Measurements from ENCODE around the gene APPL1. TPM values are rescaled to one million over a fixed set of nuclear protein-coding genes. Genes with fewer than 3 reads are reported as not detected.

The APPL1 gene
- total RNA-seq, 1 experiment from 2014 or later, result 66.2 TPM

GRCh38 chr3:57256844-57257243 is 29.3 kb downstream of the APPL1 start:
- Histone ChIP-seq H3K4me1 (ENCODE audit: low read length) (no peaks in the 10 kb centered on the region), H3K27me3 (ENCODE audit: low read length) (no peaks in the 10 kb centered on the region), H3K9me3 (ENCODE audit: low read length) (no peaks in the 10 kb centered on the region), H3K4me3 (ENCODE audit: low read length) (no peak overlapping the region), H3K9me2 (replicated peaks; ENCODE audit: insufficient read depth, low read length) (no peaks in the 10 kb centered on the region), H4K20me1 (ENCODE audit: insufficient read depth, low read depth, low read length) (no peaks in the 10 kb centered on the region), H3K4me2 (ENCODE audit: low read depth, low read length, poor library complexity, severe bottlenecking) (no peak overlapping the region), H3K79me2 (ENCODE audit: low read length) (no peaks in the 10 kb centered on the region), H2AFZ (ENCODE audit: low read length) (no peak overlapping the region), H3K36me3 (ENCODE audit: insufficient read depth, low read length) (peaks cover 49% of the 10 kb centered on the region), H3K9ac (ENCODE audit: low read length) (no peak overlapping the region), H3K27ac (ENCODE audit: low read length) (no peak overlapping the region)
- DNase-seq, result no peak

GRCh38 chr3:57257678-57258077 is 30.1 kb downstream of the APPL1 start:
- Histone ChIP-seq H3K4me3 (ENCODE audit: low read length) (no peak overlapping the region), H2AFZ (ENCODE audit: low read length) (no peak overlapping the region), H3K27me3 (ENCODE audit: low read length) (no peaks in the 10 kb centered on the region), H3K9me3 (ENCODE audit: low read length) (no peaks in the 10 kb centered on the region), H3K9me2 (replicated peaks; ENCODE audit: insufficient read depth, low read length) (no peaks in the 10 kb centered on the region), H3K4me2 (ENCODE audit: low read depth, low read length, poor library complexity, severe bottlenecking) (no peak overlapping the region), H3K27ac (ENCODE audit: low read length) (no peak overlapping the region), H3K36me3 (ENCODE audit: insufficient read depth, low read length) (peaks cover 49% of the 10 kb centered on the region), H4K20me1 (ENCODE audit: insufficient read depth, low read depth, low read length) (no peaks in the 10 kb centered on the region), H3K9ac (ENCODE audit: low read length) (no peak overlapping the region), H3K79me2 (ENCODE audit: low read length) (no peaks in the 10 kb centered on the region), H3K4me1 (ENCODE audit: low read length) (no peaks in the 10 kb centered on the region)
- DNase-seq, result no peak

GRCh38 chr3:57261119-57261518 is 33.6 kb downstream of the APPL1 start:
- no peak overlapping the region for H3K4me3 ChIP-seq (ENCODE audit: low read length)
- no peaks in the 10 kb centered on the region for H3K9me2 ChIP-seq (replicated peaks; ENCODE audit: insufficient read depth, low read length)
- no peak overlapping the region for H3K27ac ChIP-seq (ENCODE audit: low read length)
- H3K27me3 ChIP-seq (ENCODE audit: low read length), result no peaks in the 10 kb centered on the region
- no peak for DNase-seq
- H2AFZ ChIP-seq (ENCODE audit: low read length), result no peak overlapping the region
- H3K4me2 ChIP-seq (ENCODE audit: low read depth, low read length, poor library complexity, severe bottlenecking), result no peak overlapping the region
- no peaks in the 10 kb centered on the region for H4K20me1 ChIP-seq (ENCODE audit: insufficient read depth, low read depth, low read length)
- no peaks in the 10 kb centered on the region for H3K9me3 ChIP-seq (ENCODE audit: low read length)
- H3K9ac ChIP-seq (ENCODE audit: low read length), result no peak overlapping the region
- H3K4me1 ChIP-seq (ENCODE audit: low read length), result no peaks in the 10 kb centered on the region
- H3K36me3 ChIP-seq (ENCODE audit: insufficient read depth, low read length), result peaks cover 66% of the 10 kb centered on the region
- peaks cover 3% of the 10 kb centered on the region; the same call in 1 of the 2 replicates for H3K79me2 ChIP-seq (ENCODE audit: low read length)

GRCh38 chr3:57261929-57262328 is 34.4 kb downstream of the APPL1 start:
- Histone ChIP-seq H3K27me3 (ENCODE audit: low read length) (no peaks in the 10 kb centered on the region), H3K9me3 (ENCODE audit: low read length) (no peaks in the 10 kb centered on the region), H3K9ac (ENCODE audit: low read length) (no peak overlapping the region), H3K4me1 (ENCODE audit: low read length) (no peaks in the 10 kb centered on the region), H3K27ac (ENCODE audit: low read length) (no peak overlapping the region), H3K79me2 (ENCODE audit: low read length) (peaks cover 3% of the 10 kb centered on the region; the same call in 1 of the 2 replicates), H3K36me3 (ENCODE audit: insufficient read depth, low read length) (peaks cover 62% of the 10 kb centered on the region), H3K9me2 (replicated peaks; ENCODE audit: insufficient read depth, low read length) (no peaks in the 10 kb centered on the region), H3K4me2 (ENCODE audit: low read depth, low read length, poor library complexity, severe bottlenecking) (no peak overlapping the region), H4K20me1 (ENCODE audit: insufficient read depth, low read depth, low read length) (no peaks in the 10 kb centered on the region), H2AFZ (ENCODE audit: low read length) (no peak overlapping the region), H3K4me3 (ENCODE audit: low read length) (no peak overlapping the region)
- no peak for DNase-seq

- no peak overlapping the region for H3K9ac ChIP-seq (ENCODE audit: low read length)
- no peaks in the 10 kb centered on the region for H3K27me3 ChIP-seq (ENCODE audit: low read length)
- no peaks in the 10 kb centered on the region for H3K9me2 ChIP-seq (replicated peaks; ENCODE audit: insufficient read depth, low read length)
- no peaks in the 10 kb centered on the region for H3K9me3 ChIP-seq (ENCODE audit: low read length)
- H3K27ac ChIP-seq (ENCODE audit: low read length), result no peak overlapping the region
- no peak overlapping the region for H3K4me3 ChIP-seq (ENCODE audit: low read length)
- no peak overlapping the region for H2AFZ ChIP-seq (ENCODE audit: low read length)
- H3K4me1 ChIP-seq (ENCODE audit: low read length), result no peaks in the 10 kb centered on the region
- H3K4me2 ChIP-seq (ENCODE audit: low read depth, low read length, poor library complexity, severe bottlenecking), result no peak overlapping the region
- no peaks in the 10 kb centered on the region for H4K20me1 ChIP-seq (ENCODE audit: insufficient read depth, low read depth, low read length)
- H3K36me3 ChIP-seq (ENCODE audit: insufficient read depth, low read length), result peaks cover 46% of the 10 kb centered on the region
- DNase-seq, result no peak
- peaks cover 3% of the 10 kb centered on the region; the same call in 1 of the 2 replicates for H3K79me2 ChIP-seq (ENCODE audit: low read length)
These were observed 40.9 kb downstream of the APPL1 start for GRCh38 chr3:57268416-57268815.

GRCh38 chr3:57274845-57275244 is 47.3 kb downstream of the APPL1 start:
- no peaks in the 10 kb centered on the region for H3K79me2 ChIP-seq (ENCODE audit: low read length)
- DNase-seq, result no peak
- H3K4me2 ChIP-seq (ENCODE audit: low read depth, low read length, poor library complexity, severe bottlenecking), result no peak overlapping the region
- no peak overlapping the region for H3K4me3 ChIP-seq (ENCODE audit: low read length)
- no peak overlapping the region for H3K9ac ChIP-seq (ENCODE audit: low read length)
- no peaks in the 10 kb centered on the region for H3K4me1 ChIP-seq (ENCODE audit: low read length)
- no peaks in the 10 kb centered on the region for H3K9me3 ChIP-seq (ENCODE audit: low read length)
- no peak overlapping the region for H3K27ac ChIP-seq (ENCODE audit: low read length)
- H3K9me2 ChIP-seq (replicated peaks; ENCODE audit: insufficient read depth, low read length), result no peaks in the 10 kb centered on the region
- peaks cover 27% of the 10 kb centered on the region; the same call in 1 of the 2 replicates for H3K36me3 ChIP-seq (ENCODE audit: insufficient read depth, low read length)
- H3K27me3 ChIP-seq (ENCODE audit: low read length), result no peaks in the 10 kb centered on the region
- no peak overlapping the region for H2AFZ ChIP-seq (ENCODE audit: low read length)
- no peaks in the 10 kb centered on the region for H4K20me1 ChIP-seq (ENCODE audit: insufficient read depth, low read depth, low read length)

- Histone ChIP-seq H3K36me3 (ENCODE audit: insufficient read depth, low read length) (peaks cover 22% of the 10 kb centered on the region; the same call in 1 of the 2 replicates), H3K4me1 (ENCODE audit: low read length) (no peaks in the 10 kb centered on the region), H3K27ac (ENCODE audit: low read length) (no peak overlapping the region), H3K4me3 (ENCODE audit: low read length) (no peak overlapping the region), H2AFZ (ENCODE audit: low read length) (no peak overlapping the region), H3K9me3 (ENCODE audit: low read length) (no peaks in the 10 kb centered on the region), H3K9me2 (replicated peaks; ENCODE audit: insufficient read depth, low read length) (no peaks in the 10 kb centered on the region), H4K20me1 (ENCODE audit: insufficient read depth, low read depth, low read length) (no peaks in the 10 kb centered on the region), H3K4me2 (ENCODE audit: low read depth, low read length, poor library complexity, severe bottlenecking) (no peak overlapping the region), H3K27me3 (ENCODE audit: low read length) (no peaks in the 10 kb centered on the region), H3K9ac (ENCODE audit: low read length) (no peak overlapping the region), H3K79me2 (ENCODE audit: low read length) (no peaks in the 10 kb centered on the region)
- no peak for DNase-seq
These were observed 47.9 kb downstream of the APPL1 start for GRCh38 chr3:57275393-57275792.

- Histone ChIP-seq H3K27ac (ENCODE audit: low read length) (no peak overlapping the region), H3K4me1 (ENCODE audit: low read length) (no peaks in the 10 kb centered on the region), H3K9me3 (ENCODE audit: low read length) (no peaks in the 10 kb centered on the region), H3K36me3 (ENCODE audit: insufficient read depth, low read length) (0 out of 2 replicates have a peak, but pooled peaks cover 5% of the 10 kb centered on the region), H3K27me3 (ENCODE audit: low read length) (no peaks in the 10 kb centered on the region), H3K4me3 (ENCODE audit: low read length) (no peak overlapping the region), H2AFZ (ENCODE audit: low read length) (no peak overlapping the region), H4K20me1 (ENCODE audit: insufficient read depth, low read depth, low read length) (no peaks in the 10 kb centered on the region), H3K79me2 (ENCODE audit: low read length) (no peaks in the 10 kb centered on the region), H3K9ac (ENCODE audit: low read length) (no peak overlapping the region), H3K4me2 (ENCODE audit: low read depth, low read length, poor library complexity, severe bottlenecking) (no peak overlapping the region), H3K9me2 (replicated peaks; ENCODE audit: insufficient read depth, low read length) (no peaks in the 10 kb centered on the region)
- no peak for DNase-seq
These were observed 50.7 kb downstream of the APPL1 start for GRCh38 chr3:57278237-57278636.

GRCh38 chr3:57279685-57280084 is 52.2 kb downstream of the APPL1 start:
- DNase-seq, result no peak
- Histone ChIP-seq H3K4me2 (ENCODE audit: low read depth, low read length, poor library complexity, severe bottlenecking) (no peak overlapping the region), H3K36me3 (ENCODE audit: insufficient read depth, low read length) (no peaks in the 10 kb centered on the region), H3K9ac (ENCODE audit: low read length) (no peak overlapping the region), H3K79me2 (ENCODE audit: low read length) (no peaks in the 10 kb centered on the region), H3K27me3 (ENCODE audit: low read length) (no peaks in the 10 kb centered on the region), H4K20me1 (ENCODE audit: insufficient read depth, low read depth, low read length) (no peaks in the 10 kb centered on the region), H3K9me3 (ENCODE audit: low read length) (no peaks in the 10 kb centered on the region), H3K27ac (ENCODE audit: low read length) (no peak overlapping the region), H3K9me2 (replicated peaks; ENCODE audit: insufficient read depth, low read length) (no peaks in the 10 kb centered on the region), H3K4me1 (ENCODE audit: low read length) (no peaks in the 10 kb centered on the region), H2AFZ (ENCODE audit: low read length) (no peak overlapping the region), H3K4me3 (ENCODE audit: low read length) (no peak overlapping the region)

Data from Karpas-422 (cell line).